Small intestine (tissue), 7 donors: Measurements from ENCODE around the gene DSG1. TPM values are rescaled to one million over a fixed set of nuclear protein-coding genes. Genes with fewer than 3 reads are reported as not detected.

ENCODE experiments used
- DNase-seq, 2 donors: peaks; one replicate each; pipeline versions ENCODE4 v3.0.0 to v3.0.0-alpha.2; 2013
- FAIRE-seq: peaks from 2 replicates; lab custom pipeline; 2012; peaks lifted over from hg19 to GRCh38; lab: Jason Lieb, UNC
- H3K27ac ChIP-seq, 3 donors: one replicate each; pipeline ENCODE4 v1.5.1; 2013; ENCODE audit warnings: low read length in 2 of 3, mild to moderate bottlenecking in 2 of 3, control low read depth in 1 of 3, inconsistent platforms in 1 of 3, low read depth in 1 of 3, moderate library complexity in 1 of 3
- H3K27me3 ChIP-seq, 3 donors: one replicate each; pipeline ENCODE4 v1.6.1; 2013; ENCODE audit warnings: low read length in 3 of 3, inconsistent platforms in 1 of 3; ENCODE audit not compliant: control insufficient read depth in 3 of 3, insufficient read depth in 3 of 3
- H3K36me3 ChIP-seq, 3 donors: one replicate each; pipeline ENCODE4 v1.6.1; 2013; ENCODE audit warnings: low read length in 3 of 3, inconsistent platforms in 1 of 3, low read depth in 1 of 3, mild to moderate bottlenecking in 1 of 3, moderate library complexity in 1 of 3; ENCODE audit not compliant: control insufficient read depth in 3 of 3, insufficient read depth in 2 of 3
- H3K4me1 ChIP-seq, 3 donors: one replicate each; pipeline ENCODE4 v1.6.1; 2013; ENCODE audit warnings: low read length in 2 of 3, inconsistent platforms in 1 of 3, low read depth in 1 of 3, mild to moderate bottlenecking in 1 of 3, moderate library complexity in 1 of 3; ENCODE audit not compliant: control insufficient read depth in 3 of 3, insufficient read depth in 2 of 3
- H3K4me3 ChIP-seq, 3 donors: one replicate each; pipeline ENCODE4 v1.5.1; 2013; ENCODE audit warnings: low read length in 3 of 3, control low read depth in 1 of 3, inconsistent platforms in 1 of 3, low read depth in 1 of 3, mild to moderate bottlenecking in 1 of 3, moderate library complexity in 1 of 3
- H3K9me3 ChIP-seq, 2 donors: one replicate each; pipeline ENCODE4 v1.6.1; 2013; ENCODE audit warnings: low read depth in 1 of 2, low read length in 1 of 2; ENCODE audit not compliant: control insufficient read depth in 2 of 2, insufficient read depth in 1 of 2
- WGBS, 3 donors: extraction: QIAGEN DNeasy Blood & Tissue Kit; methylation state at CpG; one replicate each; pipeline ENCODE4 v1.1.7; 2013; 5-methylcytosine and 5-hydroxymethylcytosine counted together
- polyA plus RNA-seq, 4 donors: library from polyadenylated mRNA; stranded (reverse) in 3 of 4; unstranded in 1 of 4; fragments of 200-250 nt in 3 of 4; fragments of 120-200 nt in 1 of 4; gene quantifications; one replicate each; pipeline versions ENCODE4 v1.2.1 to v1.2.3, GENCODE V29; 2013
- donor health status: healthy with polysubstance abuse.
- donor health status: control.
- donor health status: control.
- donor health status: Bipolar disorder and iron deficiency.
- donor health status: healthy.

The DSG1 gene
- polyA plus RNA-seq, 4 donors: 0.03 to 0.13 TPM; not detected in 2

GRCh38 chr18:31396796-31397612 lies 79.0 kb downstream of the DSG1 start:
- 45 to 56% (median 48%) methylated on average over 6 of the region's 6 CpGs for whole genome bisulfite sequencing, 3 donors
- Histone ChIP-seq H3K4me3 (no peak overlapping the region), H3K9me3 (no peaks in the 10 kb centered on the region), H3K27me3 (no peaks in the 10 kb centered on the region), H3K36me3 (no peaks in the 10 kb centered on the region), H3K4me1 (peaks cover 3 to 32% (median 7%) of the 10 kb centered on the region in 3 donors), H3K27ac (peak overlapping the region; percentile 54 to 85 (median 65))
- DNase-seq: peak; percentile 82 to 88
- peak; percentile 51 for FAIRE-seq

GRCh38 chr18:31398191-31398590 lies 80.2 kb downstream of the DSG1 start:
- Histone ChIP-seq H3K27ac (no peak overlapping the region), H3K4me1 (peaks cover 3 to 34% (median 7%) of the 10 kb centered on the region in 3 donors), H3K4me3 (no peak overlapping the region), H3K9me3 (no peaks in the 10 kb centered on the region), H3K36me3 (no peaks in the 10 kb centered on the region), H3K27me3 (no peaks in the 10 kb centered on the region)
- DNase-seq (no peak), FAIRE-seq (no peak)
- WGBS, 3 donors: 42 to 71% (median 60%) methylated on average over 2 of the region's 2 CpGs

DNA sequence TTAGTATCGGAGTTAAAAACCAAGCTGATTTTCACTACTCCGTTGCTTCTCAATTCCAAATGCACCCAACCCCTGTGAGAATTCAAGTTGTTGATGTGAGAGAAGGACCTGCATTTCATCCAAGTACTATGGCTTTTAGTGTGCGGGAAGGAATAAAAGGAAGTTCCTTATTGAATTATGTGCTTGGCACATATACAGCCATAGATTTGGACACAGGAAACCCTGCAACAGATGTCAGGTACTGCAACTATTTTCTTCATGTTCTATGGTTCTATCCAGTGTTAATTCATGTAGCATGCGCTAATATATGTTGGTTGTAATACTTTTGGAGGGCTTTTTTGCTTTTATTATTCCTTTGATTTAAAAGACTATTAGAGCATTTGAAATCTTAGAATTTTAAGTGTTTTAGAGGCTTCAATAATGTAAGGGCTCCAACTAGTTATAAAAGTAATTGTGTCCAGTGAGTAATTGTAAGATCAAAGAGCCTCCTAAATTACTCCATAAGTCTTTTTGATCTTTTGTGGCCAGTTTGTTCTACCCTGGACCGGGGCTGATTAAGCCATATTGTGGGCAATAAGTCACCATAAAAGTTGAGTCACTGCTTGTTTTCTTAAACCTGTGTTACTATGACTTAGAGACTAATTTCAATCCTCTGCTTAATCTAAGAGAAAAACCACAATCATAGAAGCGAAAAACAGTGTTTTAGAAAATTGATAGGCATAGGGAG lies 81.5 kb downstream of the DSG1 start:
- DNase-seq: peak; percentile 83 to 93
- Histone ChIP-seq H3K4me1 (peaks cover 3 to 37% (median 4%) of the 10 kb centered on the region in 3 donors), H3K9me3 (no peaks in the 10 kb centered on the region), H3K36me3 (no peaks in the 10 kb centered on the region), H3K27ac (peak overlapping the region; percentile 41 to 69 (median 49)), H3K4me3 (no peak overlapping the region), H3K27me3 (no peaks in the 10 kb centered on the region)
- FAIRE-seq: peak; percentile 87
- 12 to 29% (median 19%) methylated on average over 6 of the region's 6 CpGs for WGBS, 3 donors

- peak overlapping the region in 1 of 3 donors; percentile 31 for H3K27ac ChIP-seq
- peaks cover 3 to 36% (median 4%) of the 10 kb centered on the region in 3 donors for H3K4me1 ChIP-seq
- H3K4me3 ChIP-seq: no peak overlapping the region
- WGBS, 3 donors: 9 to 38% (median 23%) methylated on average over 6 of the region's 6 CpGs
- no peaks in the 10 kb centered on the region for H3K36me3 ChIP-seq
- no peaks in the 10 kb centered on the region for H3K27me3 ChIP-seq
- H3K9me3 ChIP-seq: no peaks in the 10 kb centered on the region
- peak; percentile 70 for FAIRE-seq
- DNase-seq: peak; percentile 72 to 91
Observed at GRCh38 chr18:31401156-31402025, 83.4 kb downstream of the DSG1 start.

DNA sequence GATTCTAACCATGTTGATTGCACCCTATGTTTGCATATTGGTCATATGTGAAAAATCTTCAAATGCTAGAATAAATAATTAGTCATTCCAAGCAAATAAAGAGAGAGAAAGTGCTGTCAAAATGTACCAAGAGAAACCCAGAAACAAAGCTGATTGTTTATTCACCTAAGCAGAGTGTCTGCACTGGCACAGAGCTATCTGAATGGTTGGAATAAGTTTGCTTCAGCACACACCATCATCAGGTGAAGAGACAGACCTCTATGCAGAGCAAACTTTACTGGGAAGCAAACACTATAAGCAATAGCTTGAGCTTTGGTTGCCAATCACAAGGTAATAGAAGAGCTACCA lies 84.0 kb downstream of the DSG1 start:
- H3K4me1 ChIP-seq: peaks cover 0 to 30% (median 2%) of the 10 kb centered on the region in 3 donors
- peak overlapping the region in 1 of 3 donors; percentile 19 for H3K27ac ChIP-seq
- DNase-seq: peak in 1 of 2 donors; percentile 30
- H3K36me3 ChIP-seq: no peaks in the 10 kb centered on the region
- no peaks in the 10 kb centered on the region for H3K9me3 ChIP-seq
- no peak overlapping the region for H3K4me3 ChIP-seq
- no peak for FAIRE-seq
- no peaks in the 10 kb centered on the region for H3K27me3 ChIP-seq

DNA sequence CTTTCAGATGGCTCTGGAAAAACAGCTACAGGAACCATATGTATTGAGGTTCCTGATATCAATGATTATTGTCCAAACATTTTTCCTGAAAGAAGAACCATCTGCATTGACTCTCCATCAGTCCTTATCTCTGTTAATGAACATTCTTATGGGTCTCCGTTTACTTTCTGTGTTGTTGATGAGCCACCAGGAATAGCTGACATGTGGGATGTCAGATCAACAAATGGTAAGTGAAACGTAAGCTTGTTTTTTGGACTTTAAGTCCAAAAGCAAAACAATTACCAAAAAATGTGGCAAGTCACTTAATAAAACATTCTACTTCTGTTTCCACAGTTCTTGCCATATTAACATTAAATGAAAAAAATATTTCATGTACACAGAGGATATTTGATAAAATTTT lies 85.4 kb downstream of the DSG1 start:
- H3K9me3 ChIP-seq: no peaks in the 10 kb centered on the region
- no peak overlapping the region for H3K4me3 ChIP-seq
- DNase-seq (no peak), FAIRE-seq (no peak)
- no peaks in the 10 kb centered on the region for H3K36me3 ChIP-seq
- peaks cover 0 to 20% (median 2%) of the 10 kb centered on the region in 3 donors for H3K4me1 ChIP-seq
- H3K27me3 ChIP-seq: no peaks in the 10 kb centered on the region
- no peak overlapping the region for H3K27ac ChIP-seq
- WGBS, 3 donors: 54 to 60% (median 55%) methylated on average over 2 of the region's 2 CpGs
